GM12865 (cell line): Measurements from ENCODE around the gene SBF1.
A peak's percentile ranks its signal among the peaks of the same experiment; 100 is the strongest.

Experiments
- DNase-seq: peaks from one replicate; pipeline ENCODE4 v3.0.0; 2010; ENCODE audit warnings: low read depth
- H3K4me3 ChIP-seq: 2 replicates; pipeline ENCODE4 v1.5.1; 2011; ENCODE audit warnings: mild to moderate bottlenecking, low read depth, low read length, control low read depth
- TF ChIP-seq, protein P1 (sequence below): IDR thresholded peaks from 2 replicates; pipeline ENCODE4 v1.5.1; 2011; ENCODE audit warnings: low read length, control low read depth, low read depth, inconsistent platforms; ENCODE audit not compliant: insufficient read depth; ENCODE audit errors: missing control alignments

The SBF1 gene

DNA sequence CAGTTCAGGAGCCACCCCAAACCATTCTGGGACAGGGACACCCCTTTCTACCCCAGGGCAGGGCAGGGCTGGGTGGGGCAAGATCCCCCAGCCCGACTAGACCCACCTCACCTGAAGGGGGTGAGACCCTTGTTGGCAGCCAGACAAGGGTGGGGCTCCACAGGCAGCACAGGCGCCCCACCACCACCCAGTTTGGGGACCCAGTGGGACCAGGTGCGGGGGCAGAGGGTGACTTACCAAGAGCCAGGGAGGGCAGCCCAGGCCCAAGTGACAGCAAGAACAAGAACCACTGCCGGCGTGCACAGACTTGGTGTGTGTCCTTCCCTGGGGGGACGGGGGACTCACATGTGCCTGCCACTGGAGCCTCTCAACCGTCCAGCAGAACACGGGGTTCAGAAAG lies 8.7 kb upstream of the SBF1 start:
- H3K4me3 ChIP-seq = no peak overlapping the region
- TF ChIP-seq, protein P1, sequence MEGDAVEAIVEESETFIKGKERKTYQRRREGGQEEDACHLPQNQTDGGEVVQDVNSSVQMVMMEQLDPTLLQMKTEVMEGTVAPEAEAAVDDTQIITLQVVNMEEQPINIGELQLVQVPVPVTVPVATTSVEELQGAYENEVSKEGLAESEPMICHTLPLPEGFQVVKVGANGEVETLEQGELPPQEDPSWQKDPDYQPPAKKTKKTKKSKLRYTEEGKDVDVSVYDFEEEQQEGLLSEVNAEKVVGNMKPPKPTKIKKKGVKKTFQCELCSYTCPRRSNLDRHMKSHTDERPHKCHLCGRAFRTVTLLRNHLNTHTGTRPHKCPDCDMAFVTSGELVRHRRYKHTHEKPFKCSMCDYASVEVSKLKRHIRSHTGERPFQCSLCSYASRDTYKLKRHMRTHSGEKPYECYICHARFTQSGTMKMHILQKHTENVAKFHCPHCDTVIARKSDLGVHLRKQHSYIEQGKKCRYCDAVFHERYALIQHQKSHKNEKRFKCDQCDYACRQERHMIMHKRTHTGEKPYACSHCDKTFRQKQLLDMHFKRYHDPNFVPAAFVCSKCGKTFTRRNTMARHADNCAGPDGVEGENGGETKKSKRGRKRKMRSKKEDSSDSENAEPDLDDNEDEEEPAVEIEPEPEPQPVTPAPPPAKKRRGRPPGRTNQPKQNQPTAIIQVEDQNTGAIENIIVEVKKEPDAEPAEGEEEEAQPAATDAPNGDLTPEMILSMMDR = no peak
- no peak for DNase-seq

DNA sequence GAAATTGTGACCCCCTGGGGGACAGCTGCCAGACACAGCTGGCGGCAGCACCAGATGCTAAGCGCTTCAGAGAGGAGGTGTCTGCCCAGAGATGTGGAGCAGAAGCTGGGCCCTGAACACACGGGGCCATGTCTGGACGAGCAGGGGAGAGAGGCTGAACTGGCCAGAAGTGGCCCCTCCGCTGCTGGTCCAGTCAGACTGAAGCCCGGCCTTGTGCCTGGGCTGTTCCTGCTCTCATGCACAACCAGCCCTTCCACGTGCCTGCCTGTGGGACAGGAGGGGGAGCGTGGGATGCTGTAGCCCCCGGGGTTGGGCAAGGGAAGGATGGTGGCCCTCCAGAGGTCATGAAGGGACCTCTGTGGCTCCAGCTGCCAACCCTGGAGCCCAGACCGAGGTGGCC lies 8.3 kb upstream of the SBF1 start:
- TF ChIP-seq, protein P1 = no peak
- DNase-seq = no peak
- no peak overlapping the region for H3K4me3 ChIP-seq

DNA sequence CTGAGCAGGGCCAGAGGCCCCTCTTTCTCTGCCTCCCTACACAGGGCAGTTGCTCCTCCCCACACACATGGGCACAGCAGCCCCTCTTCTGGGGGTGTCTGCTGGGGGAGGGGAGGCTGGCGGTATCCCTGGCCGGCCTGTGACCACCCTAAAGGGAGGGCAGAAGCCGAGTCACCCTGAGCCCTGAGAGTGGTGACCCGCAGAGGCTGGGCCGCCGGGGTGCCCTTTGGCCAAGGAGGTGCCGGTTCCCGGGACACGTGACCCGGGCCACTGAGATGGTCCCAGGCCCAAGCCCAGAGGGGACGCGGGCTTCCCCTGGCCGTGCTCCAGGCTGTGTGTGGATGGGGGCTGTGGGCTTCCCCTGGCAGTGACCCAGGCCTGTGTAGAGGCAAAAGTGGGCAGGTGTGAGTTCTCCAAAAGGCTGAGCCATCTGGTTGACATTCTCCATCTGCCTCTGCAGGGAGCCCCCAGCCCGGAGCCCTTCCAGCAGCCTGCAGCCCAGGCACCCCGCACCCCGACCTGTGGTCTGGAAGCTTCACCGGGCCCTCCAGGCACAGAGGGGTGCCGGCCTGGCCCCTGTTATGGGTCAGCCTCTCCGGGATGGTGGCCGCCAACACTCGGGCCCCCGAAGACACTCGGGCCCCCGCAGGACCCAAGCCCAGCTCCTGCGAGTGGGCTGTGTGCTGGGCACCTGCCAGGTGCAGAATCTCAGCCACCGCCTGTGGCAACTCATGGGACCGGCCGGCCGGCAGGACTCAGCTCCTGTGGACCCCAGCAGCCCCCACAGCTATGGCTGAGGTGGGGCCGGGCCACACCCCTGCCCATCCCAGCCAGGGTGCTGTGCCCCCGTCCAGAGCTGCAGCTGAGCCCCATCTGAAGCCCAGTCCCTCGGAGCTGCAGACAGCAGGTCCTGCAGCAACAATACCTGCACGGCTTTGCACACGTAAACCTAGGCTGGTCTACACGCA lies 7.6 kb upstream of the SBF1 start:
- TF ChIP-seq, protein P1 = no peak
- DNase-seq = no peak
- peak overlapping the region; percentile 41 for H3K4me3 ChIP-seq

DNA sequence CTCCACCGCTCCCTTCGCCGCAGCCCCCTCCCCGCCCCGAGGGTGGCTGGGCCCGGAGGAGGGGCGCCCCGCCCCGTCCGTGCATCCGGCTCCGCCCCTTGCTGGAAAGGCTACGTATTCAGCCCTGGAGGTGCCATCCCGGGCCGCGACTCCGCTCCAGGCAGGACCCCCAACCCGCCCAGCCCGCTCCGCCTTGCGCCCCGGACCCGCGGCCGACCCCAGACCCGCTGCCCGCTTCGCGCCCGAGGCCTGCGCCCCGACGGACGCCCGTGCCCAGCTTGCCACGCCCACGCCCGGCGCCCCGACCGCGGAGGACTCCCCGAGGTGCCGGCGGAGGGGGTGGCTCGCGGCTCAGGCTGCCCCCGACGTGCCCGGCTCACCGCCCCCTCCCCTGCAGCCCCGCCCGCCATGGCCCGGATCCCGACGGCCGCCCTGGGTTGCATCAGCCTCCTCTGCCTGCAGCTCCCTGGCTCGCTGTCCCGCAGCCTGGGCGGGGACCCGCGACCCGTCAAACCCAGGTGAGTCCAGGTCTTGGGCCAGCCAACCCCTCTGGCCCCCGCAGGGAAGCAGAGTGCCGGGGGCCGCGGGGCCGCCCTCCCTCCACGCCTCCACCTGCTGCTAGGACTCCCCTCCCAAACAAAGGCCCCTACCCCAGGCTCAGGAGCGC lies 6.7 kb upstream of the SBF1 start, which contains the start of gene ADM2:
Gene ADM2 (plus strand): TSS at position 104 of the 667 bp plus-strand sequence. CDS start 305 bp downstream, at position 409.
- H3K4me3 ChIP-seq = peak within 1 kb of the TSS; percentile 41
- TF ChIP-seq, protein P1 = no peak
- no peak for DNase-seq

DNA sequence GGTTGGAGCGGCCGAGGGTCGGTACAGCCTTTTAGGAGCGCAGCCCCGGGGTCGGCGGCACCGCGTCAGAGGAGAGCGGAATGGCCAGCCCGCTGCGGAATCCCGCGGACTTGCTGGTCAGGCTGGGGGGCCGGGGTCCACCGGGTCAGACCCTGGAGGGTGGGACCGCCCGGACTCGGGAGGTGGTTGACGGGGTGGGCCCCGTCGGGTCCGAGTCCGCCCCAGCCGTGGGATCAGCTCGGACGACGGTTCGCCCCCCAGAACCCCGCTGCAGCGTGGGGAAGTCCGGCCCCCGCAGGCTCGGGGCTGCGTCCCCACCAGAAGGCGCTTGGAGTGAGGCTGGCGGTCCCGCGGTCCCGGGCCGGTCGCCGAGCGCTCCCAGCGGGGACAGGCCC lies 6.2 kb upstream of the SBF1 start:
- no peak for DNase-seq
- TF ChIP-seq, protein P1 = no peak
- H3K4me3 ChIP-seq = peak overlapping the region; percentile 26; the same call in 1 of the 2 replicates

DNA sequence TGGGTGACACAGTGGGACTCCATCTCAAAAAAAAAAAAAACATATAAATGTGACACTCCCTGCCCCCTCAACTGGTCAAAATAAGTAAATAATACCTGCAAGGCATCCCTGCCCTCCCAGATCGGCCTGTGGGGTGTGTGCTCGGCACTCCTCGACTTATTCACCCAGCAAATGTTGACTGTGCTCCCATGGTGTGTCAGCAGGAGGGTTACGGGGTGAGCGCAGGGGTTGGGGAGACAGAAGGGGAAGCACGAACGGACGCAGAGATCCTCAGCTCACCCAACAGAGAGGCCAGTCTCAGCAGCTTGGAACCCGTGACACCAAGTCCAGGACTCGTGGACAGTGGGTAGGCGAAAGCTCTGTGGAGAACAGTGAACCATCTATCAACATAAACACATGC lies 4.9 kb upstream of the SBF1 start:
- DNase-seq = no peak
- TF ChIP-seq, protein P1 = no peak
- H3K4me3 ChIP-seq = no peak overlapping the region
